HepG2 (cell line): Measurements from ENCODE around the gene CXCR1. TPM values are rescaled to one million over a fixed set of nuclear protein-coding genes. Genes with fewer than 3 reads are reported as not detected.

Source experiments
- AFF4 ChIP-seq: sonication (generic); formaldehyde crosslinking; IDR thresholded peaks from 2 replicates; pipeline ENCODE4 v1.4.0; 2020; ENCODE audit warnings: missing genetic modification reagents
- CENPX ChIP-seq: sonication (generic); formaldehyde crosslinking; IDR thresholded peaks from 2 replicates; pipeline ENCODE4 v1.9.0; 2021; ENCODE audit warnings: mild to moderate bottlenecking, missing genetic modification reagents, moderate library complexity
- CTCF ChIP-seq: sonication (generic); formaldehyde crosslinking; IDR thresholded peaks from 2 replicates; pipeline ENCODE4 v1.5.0; 2020; ENCODE audit warnings: mild to moderate bottlenecking, missing genetic modification reagents, moderate library complexity
- TSC22D2 ChIP-seq: sonication (generic); formaldehyde crosslinking; IDR thresholded peaks from 2 replicates; pipeline ENCODE4 v1.5.1; 2020; ENCODE audit warnings: missing genetic modification reagents, mild to moderate bottlenecking, borderline replicate concordance
- ZBTB1 ChIP-seq: sonication (generic); formaldehyde crosslinking; IDR thresholded peaks from 2 replicates; pipeline ENCODE4 v1.4.0; 2020; ENCODE audit warnings: missing genetic modification reagents, borderline replicate concordance
- ZNF407 ChIP-seq: sonication (generic); formaldehyde crosslinking; IDR thresholded peaks from one replicate; pipeline ENCODE4 v1.5.1; 2020; ENCODE audit warnings: mild to moderate bottlenecking, missing genetic modification reagents; ENCODE audit errors: not compliant biosample characterization
- ZNF446 ChIP-seq: sonication (generic); formaldehyde crosslinking; IDR thresholded peaks from 2 replicates; pipeline ENCODE4 v1.5.0; 2020; ENCODE audit warnings: mild to moderate bottlenecking, missing genetic modification reagents
- ZSCAN30 ChIP-seq: sonication (generic); formaldehyde crosslinking; IDR thresholded peaks from 2 replicates; pipeline ENCODE4 v1.5.0; 2020; ENCODE audit warnings: mild to moderate bottlenecking, missing genetic modification reagents
- polyA plus RNA-seq, 8 experiments: library from polyadenylated mRNA; depleted of rRNA in 3 of 8; stranded (reverse) in 7 of 8; unstranded in 1 of 8; fragments of >200 nt; fragmentation: Illumina TruSeq in 4 of 8; extraction: Trizol in 4 of 8; gene quantifications; 2 replicates each; pipeline versions ENCODE4 v1.2.1 to v1.2.3, GENCODE V29; 2011 to 2016; ENCODE audit warnings: low read depth in 4 of 8, missing spikeins in 1 of 8, mixed read lengths in 1 of 8; ENCODE audit not compliant: insufficient read depth in 1 of 8
- total RNA-seq, 5 experiments: library from RNA; depleted of rRNA; stranded (reverse); fragments of >200 nt; fragmentation: Illumina TruSeq; extraction: Trizol; gene quantifications; 2 replicates each; pipeline ENCODE4 v1.2.3, GENCODE V29; 2016; ENCODE audit warnings: low read depth in 1 of 5

The CXCR1 gene
- total and polyA plus RNA-seq, 2 of the 13 experiments (the other 11 are each of a cell fraction or from before 2014, with no cell fraction given), result not detected

- TF ChIP-seq AFF4 (CRISPR knock-in tag), result no peak
- TF ChIP-seq TSC22D2 (CRISPR knock-in tag), result no peak
- no peak for TF ChIP-seq CTCF (CRISPR knock-in tag)
- no peak for TF ChIP-seq CENPX
- no peak for TF ChIP-seq ZSCAN30 (CRISPR knock-in tag)
- no peak for TF ChIP-seq ZBTB1 (CRISPR knock-in tag)
- TF ChIP-seq ZNF407 (CRISPR knock-in tag), result no peak
- no peak for TF ChIP-seq ZNF446 (CRISPR knock-in tag)
- TF ChIP-seq, all 625 proteins: peak for 0
These were observed 41.1 kb downstream of the CXCR1 start, which contains the start of gene CXCR2 (continued) for GRCh38 chr2:218125626-218126080.
